Fibroblast of skin of abdomen (primary cell): ENCODE results near the gene ADRA2B.
"Not testable (repeated sequence)": the region's sequence is repeated elsewhere in the genome, so short reads cannot be mapped to it uniquely, and the experiment has no call there.

Source experiments
- DNase-seq: peaks from one replicate; pipeline ENCODE4 v3.0.0-alpha.2; 2013

Gene ADRA2B

GRCh38 chr2:96065381-96065930 lies 50.9 kb downstream of the ADRA2B start:
- DNase-seq = no peak

GRCh38 chr2:96064760-96065159 lies 51.6 kb downstream of the ADRA2B start:
- not testable (repeated sequence) for DNase-seq

DNA sequence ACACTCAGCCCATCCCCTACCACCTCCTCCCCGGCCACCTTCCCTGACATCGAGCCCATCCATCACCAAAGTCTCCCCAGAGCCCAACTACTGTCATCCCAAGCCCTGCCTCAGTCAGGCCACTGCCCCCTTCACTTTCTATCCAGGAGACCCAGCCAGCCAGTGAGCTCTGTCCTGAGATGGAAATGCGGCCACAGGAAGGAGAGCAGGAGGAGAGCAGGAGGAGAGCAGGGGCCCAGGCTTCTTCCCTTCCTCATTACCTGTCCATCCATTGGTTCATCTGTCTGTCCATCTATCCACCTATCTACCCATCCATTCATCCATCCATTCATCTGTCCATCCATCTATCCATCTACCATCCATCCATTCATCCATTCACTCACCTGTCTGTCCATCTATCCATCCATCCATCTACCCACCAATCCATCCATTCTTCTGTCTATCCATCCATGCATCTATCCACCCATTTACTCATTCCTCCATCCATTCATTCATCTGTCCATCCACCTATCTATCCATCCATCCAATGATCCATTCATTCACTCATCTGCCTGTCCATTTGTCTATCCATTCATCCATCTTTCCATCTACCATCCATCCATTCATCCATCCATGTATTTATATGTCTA lies 52.2 kb downstream of the ADRA2B start:
- DNase-seq = not testable (repeated sequence)

- DNase-seq = peak; percentile 65
These were observed 53.1 kb downstream of the ADRA2B start for GRCh38 chr2:96063116-96063899.
